ENCODE measurements around the gene FUNDC2. TPM values are rescaled to one million over a fixed set of nuclear protein-coding genes. Genes with fewer than 3 reads are reported as not detected.
A peak's percentile ranks its signal among the peaks of the same experiment; 100 is the strongest.

The FUNDC2 gene
- total RNA-seq, 8 experiments from 2014 or later: 50.0 to 85.2 (median 69.6) TPM

DNA sequence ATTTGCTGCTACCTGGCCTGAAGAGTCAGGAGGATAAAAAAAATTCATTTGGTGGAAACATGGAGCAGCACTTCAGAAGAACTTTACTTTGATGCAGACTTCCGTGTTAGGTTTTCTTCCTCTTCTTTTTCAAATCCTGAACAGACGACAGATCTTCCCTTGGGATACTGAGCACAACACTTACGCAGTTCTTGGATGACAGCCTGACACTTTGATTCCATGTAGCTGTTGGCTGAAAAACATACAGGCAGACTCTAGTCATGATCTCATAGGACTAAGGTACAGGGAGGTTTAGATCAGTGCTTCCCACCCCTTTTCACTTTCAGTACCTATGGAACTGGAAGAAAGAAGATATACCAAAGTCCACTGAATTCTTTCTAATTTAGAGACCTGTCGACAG is 35.1 kb downstream of the FUNDC2 start:
- no peak for ATAC-seq (replicated peaks in 6 of 8)

DNA sequence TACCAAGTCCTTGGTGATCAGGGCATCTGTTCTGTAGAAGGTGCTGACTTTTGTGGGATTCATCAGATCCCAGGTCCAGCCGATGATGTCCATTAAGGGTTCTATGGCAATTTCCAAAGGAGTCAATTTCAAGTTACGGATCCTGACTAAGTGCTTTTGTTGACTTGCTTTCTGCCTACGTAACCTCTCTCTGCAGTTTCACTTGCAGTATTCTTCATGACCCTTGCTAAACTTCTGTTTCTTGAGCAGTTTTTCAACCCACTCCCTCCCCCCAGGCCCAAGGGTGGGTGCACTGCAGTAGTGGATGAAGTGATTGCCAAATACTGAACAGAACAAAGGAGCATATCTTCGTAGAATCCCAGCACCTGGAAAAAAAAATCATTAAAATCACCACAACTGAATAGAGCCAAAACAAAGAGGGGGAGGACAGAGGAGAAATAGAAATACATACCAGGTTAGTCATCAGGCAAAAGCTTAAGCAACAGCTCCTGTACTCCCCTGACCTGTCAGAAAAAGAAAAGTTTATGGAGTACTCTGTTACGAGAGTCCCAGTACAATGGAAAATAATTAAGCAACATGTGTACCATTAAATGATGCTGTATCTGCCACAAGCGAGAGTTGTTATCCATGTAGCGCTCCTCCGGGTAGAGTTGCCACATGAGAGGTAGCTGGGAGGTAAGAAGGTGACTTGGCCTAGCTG is 38.5 kb downstream of the FUNDC2 start:
- in situ Hi-C loops (cut with MboI; ENCODE audit: low pct_unique_long_range_greater_than_20kb in 2 of 9, low sequenced_read_pairs in 9 of 9, unreplicated experiment in 9 of 9): no loop called here
- ATAC-seq (replicated peaks in 6 of 8): no peak
- WGBS, 10 experiments: 35 to 85% (median 60%) methylated on average over 3 to 6 of the region's 8 CpGs; no CpG with 5 or more reads in 6 of the 10 experiments

More for the DNA sequence above, 35.1 kb downstream of the FUNDC2 start:
- WGBS, 10 experiments: 53 to 100% (median 93%) methylated on average over 1 to 4 of the region's 4 CpGs; no CpG with 5 or more reads in 3 of the 10 experiments
- in situ Hi-C loops (cut with MboI; ENCODE audit: low pct_unique_long_range_greater_than_20kb in 2 of 9, low sequenced_read_pairs in 9 of 9, unreplicated experiment in 9 of 9): no loop called here
- no peak overlapping the region for H3K4me3 ChIP-seq
- no peak overlapping the region for H3K27ac ChIP-seq
- H3K4me1 ChIP-seq (replicated peaks in 1 of 2): no peaks in the 10 kb centered on the region

DNA sequence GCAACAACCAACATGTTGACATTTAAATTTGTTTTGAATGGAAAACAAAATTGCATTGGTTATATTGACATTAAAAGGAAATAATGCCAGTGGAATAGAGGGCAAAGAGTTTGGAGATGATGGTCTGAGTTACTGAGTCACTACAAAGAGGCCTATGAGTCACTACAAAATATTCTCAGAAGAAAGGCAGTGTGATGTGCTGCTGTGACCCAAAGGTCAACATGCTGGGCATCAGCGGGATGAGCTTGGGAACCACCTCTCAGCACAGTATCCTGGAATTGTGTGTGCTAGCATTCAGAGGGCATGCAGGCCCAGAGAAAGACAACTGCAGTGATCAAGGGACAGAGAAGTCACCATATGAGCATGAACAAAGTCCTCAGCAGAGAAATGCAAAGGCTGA is 41.5 kb downstream of the FUNDC2 start:
- Histone ChIP-seq H3K27ac (no peak overlapping the region), H3K4me1 (replicated peaks in 1 of 2) (peaks cover 0 to 5% of the 10 kb centered on the region in 2 donors), H3K4me3 (no peak overlapping the region)
- ATAC-seq (replicated peaks in 6 of 8): no peak
- in situ Hi-C loops (cut with MboI; ENCODE audit: low pct_unique_long_range_greater_than_20kb in 2 of 9, low sequenced_read_pairs in 9 of 9, unreplicated experiment in 9 of 9): no loop called here
- WGBS, 10 experiments: no CpG with 5 or more reads among the region's 1 CpG

More for the DNA sequence above, 38.5 kb downstream of the FUNDC2 start:
- H3K4me1 ChIP-seq (replicated peaks in 1 of 2): peaks cover 0 to 5% of the 10 kb centered on the region in 2 donors
- H3K4me3 ChIP-seq: no peak overlapping the region
- no peak overlapping the region for H3K27ac ChIP-seq

- in situ Hi-C loops (cut with MboI; ENCODE audit: low pct_unique_long_range_greater_than_20kb in 2 of 9, low sequenced_read_pairs in 9 of 9, unreplicated experiment in 9 of 9): no loop called here
These were observed 42.8 kb downstream of the FUNDC2 start for GRCh38 chrX:155069414-155069813.

GRCh38 chrX:155070038-155070437 is 43.4 kb downstream of the FUNDC2 start:
- Histone ChIP-seq H3K4me1 (replicated peaks in 1 of 2) (peaks cover 0 to 5% of the 10 kb centered on the region in 2 donors), H3K4me3 (peak overlapping the region; percentile 51 to 85 (median 67)), H3K27ac (no peak overlapping the region)
- in situ Hi-C loops (cut with MboI; ENCODE audit: low pct_unique_long_range_greater_than_20kb in 2 of 9, low sequenced_read_pairs in 9 of 9, unreplicated experiment in 9 of 9): no loop called here
- ATAC-seq (replicated peaks in 6 of 8): no peak
- WGBS, 10 experiments: 0 to 21% (median 0%) methylated on average over 2 to 10 of the region's 12 CpGs; no CpG with 5 or more reads in 4 of the 10 experiments

More at GRCh38 chrX:155069414-155069813, 42.8 kb downstream of the FUNDC2 start:
- 43 to 100% (median 57%) methylated on average over 1 of the region's 1 CpG; no CpG with 5 or more reads in 7 of the 10 experiments for WGBS, 10 experiments
- Histone ChIP-seq H3K4me1 (replicated peaks in 1 of 2) (peaks cover 0 to 5% of the 10 kb centered on the region in 2 donors), H3K4me3 (no peak overlapping the region), H3K27ac (no peak overlapping the region)
- no peak for ATAC-seq (replicated peaks in 6 of 8)

- Histone ChIP-seq H3K4me3 (peak overlapping the region; percentile 51 to 85 (median 67)), H3K4me1 (replicated peaks in 1 of 2) (peaks cover 0 to 5% of the 10 kb centered on the region in 2 donors), H3K27ac (peak overlapping the region in 1 of 2 donors; percentile 63)
- in situ Hi-C loops (cut with MboI; ENCODE audit: low pct_unique_long_range_greater_than_20kb in 2 of 9, low sequenced_read_pairs in 9 of 9, unreplicated experiment in 9 of 9): no loop called here
- peak; percentile 5 to 10 (median 7) for ATAC-seq (replicated peaks in 6 of 8)
- WGBS, 10 experiments: 0 to 40% methylated on average over 1 to 5 of the region's 16 CpGs; no CpG with 5 or more reads in 8 of the 10 experiments
These were observed 44.0 kb downstream of the FUNDC2 start for GRCh38 chrX:155070663-155070974.

- H3K27ac ChIP-seq: peak within 1 kb of the TSS; percentile 68 to 89
- in situ Hi-C loops (cut with MboI; ENCODE audit: low pct_unique_long_range_greater_than_20kb in 2 of 9, low sequenced_read_pairs in 9 of 9, unreplicated experiment in 9 of 9): no loop called here
- peaks cover 0 to 5% of the 10 kb centered on the region in 2 donors for H3K4me1 ChIP-seq (replicated peaks in 1 of 2)
- ATAC-seq (replicated peaks in 6 of 8): peak; percentile 86 to 97 (median 96)
- 5% methylated on average over 4 of the region's 81 CpGs; no CpG with 5 or more reads in 9 of the 10 experiments for WGBS, 10 experiments
- peak within 1 kb of the TSS; percentile 51 to 85 (median 67) for H3K4me3 ChIP-seq
These were observed 44.5 kb downstream of the FUNDC2 start, which contains the start of the genes BRCC3, CMC4 and MTCP1 for GRCh38 chrX:155070975-155071693. TSS of gene BRCC3 (plus strand) at chrX:155071508. CDS start at chrX:155071528, 20 bp downstream. TSS of gene CMC4 (minus strand) at chrX:155071136. CDS start at chrX:155064023, 7,113 bp downstream. TSS of gene MTCP1 (minus strand) at chrX:155071136. CDS start at chrX:155066010, 5,126 bp downstream.

- in situ Hi-C loops (cut with MboI; ENCODE audit: low pct_unique_long_range_greater_than_20kb in 2 of 9, low sequenced_read_pairs in 9 of 9, unreplicated experiment in 9 of 9): no loop called here
- peaks cover 0 to 5% of the 10 kb centered on the region in 2 donors for H3K4me1 ChIP-seq (replicated peaks in 1 of 2)
- ATAC-seq (replicated peaks in 6 of 8): peak in 2 of 8 experiments; percentile 5 to 9
- peak overlapping the region; percentile 68 to 89 for H3K27ac ChIP-seq
- 0 to 10% (median 0%) methylated on average over 1 to 7 of the region's 25 CpGs; no CpG with 5 or more reads in 5 of the 10 experiments for WGBS, 10 experiments
- peak overlapping the region; percentile 51 to 85 (median 67) for H3K4me3 ChIP-seq
These were observed 45.1 kb downstream of the FUNDC2 start for GRCh38 chrX:155071694-155072280.

- in situ Hi-C loops (cut with MboI; ENCODE audit: low pct_unique_long_range_greater_than_20kb in 2 of 9, low sequenced_read_pairs in 9 of 9, unreplicated experiment in 9 of 9): no loop called here
These were observed 59.7 kb downstream of the FUNDC2 start for GRCh38 chrX:155086202-155086840.

DNA sequence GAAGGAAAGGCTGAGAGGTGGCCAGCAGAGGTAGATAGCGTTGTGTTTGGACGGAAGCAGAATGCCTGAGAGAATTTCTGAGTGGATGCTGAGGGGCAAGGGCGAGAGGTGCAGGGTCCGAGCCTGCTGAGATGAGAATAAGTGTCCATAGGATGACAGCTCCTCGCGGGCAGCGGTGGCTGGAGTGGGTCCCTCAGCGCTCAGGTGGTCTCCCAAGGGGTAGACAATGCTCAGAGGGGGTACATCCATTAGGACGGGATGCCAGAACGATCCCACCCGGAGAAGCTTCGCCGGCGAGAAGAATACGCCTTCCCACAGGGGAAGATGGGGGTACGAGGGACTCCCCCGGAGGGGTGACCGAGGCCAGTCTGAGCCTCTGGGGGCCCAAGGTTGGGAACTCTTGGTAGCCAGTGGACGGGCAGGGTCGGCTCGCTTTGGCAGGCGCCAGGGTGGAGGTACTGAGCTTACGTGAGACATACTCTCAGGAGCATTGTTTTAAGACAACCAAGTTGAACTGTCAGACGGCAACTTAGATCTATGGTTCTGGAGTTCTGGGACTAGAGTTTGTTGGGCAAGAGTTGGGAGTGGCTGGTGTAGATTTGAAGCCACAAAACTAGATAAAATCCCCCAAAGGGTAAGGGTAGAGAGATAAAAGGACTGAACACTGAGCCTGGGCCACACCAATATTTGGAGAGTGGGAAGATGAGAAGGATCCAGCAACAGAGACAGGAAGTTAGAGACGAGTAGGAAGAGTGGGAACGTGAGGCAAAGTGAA is 60.5 kb downstream of the FUNDC2 start:
- 62 to 100% (median 95%) methylated on average over 1 to 11 of the region's 26 CpGs; no CpG with 5 or more reads in 5 of the 10 experiments for WGBS, 10 experiments
- no peak for ATAC-seq (replicated peaks in 6 of 8)
- in situ Hi-C loops (cut with MboI; ENCODE audit: low pct_unique_long_range_greater_than_20kb in 2 of 9, low sequenced_read_pairs in 9 of 9, unreplicated experiment in 9 of 9): no loop called here

More at GRCh38 chrX:155086202-155086840, 59.7 kb downstream of the FUNDC2 start:
- ATAC-seq (replicated peaks in 6 of 8): peak in 2 of 8 experiments; percentile 43 to 45
- Histone ChIP-seq H3K4me1 (replicated peaks in 1 of 2) (no peaks in the 10 kb centered on the region), H3K27ac (no peak overlapping the region), H3K4me3 (no peak overlapping the region)
- 64 to 100% methylated on average over 1 to 13 of the region's 24 CpGs; no CpG with 5 or more reads in 8 of the 10 experiments for WGBS, 10 experiments

DNA sequence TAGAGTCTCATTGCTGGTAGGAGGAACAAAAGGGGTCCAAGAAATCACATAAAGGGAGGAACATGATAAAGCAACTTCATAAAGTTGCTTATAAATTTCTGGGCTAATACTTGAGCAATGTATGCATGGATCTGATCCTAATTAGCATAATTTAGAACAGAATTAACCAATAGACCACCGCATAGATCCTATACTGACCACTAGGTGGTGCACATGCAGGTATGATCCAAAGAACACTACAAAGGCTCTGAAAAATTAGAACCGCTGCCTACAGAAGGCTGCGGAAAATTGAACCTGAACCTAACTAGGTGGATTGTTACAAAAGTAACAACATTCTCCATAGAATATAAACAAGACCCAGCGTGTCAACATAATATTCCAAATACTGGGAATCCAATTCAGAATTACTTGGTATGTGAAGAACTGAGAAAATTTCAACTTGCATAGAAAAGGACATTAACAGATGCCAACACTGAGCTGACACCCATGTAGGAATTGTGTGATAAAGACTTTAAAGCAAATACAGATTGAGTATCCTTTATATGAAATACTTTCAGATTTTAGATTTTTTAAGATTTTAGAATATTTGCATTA is 67.9 kb downstream of the FUNDC2 start:
- Histone ChIP-seq H3K27ac (no peak overlapping the region), H3K4me3 (no peak overlapping the region), H3K4me1 (replicated peaks in 1 of 2) (no peaks in the 10 kb centered on the region)
- in situ Hi-C loops (cut with MboI; ENCODE audit: low pct_unique_long_range_greater_than_20kb in 2 of 9, low sequenced_read_pairs in 9 of 9, unreplicated experiment in 9 of 9): no loop called here
- peak in 3 of 8 experiments; percentile 34 to 47 (median 41) for ATAC-seq (replicated peaks in 6 of 8)
- 0 to 100% (median 68%) methylated on average over 1 to 4 of the region's 4 CpGs; no CpG with 5 or more reads in 3 of the 10 experiments for WGBS, 10 experiments

More for the DNA sequence above, 60.5 kb downstream of the FUNDC2 start:
- no peak overlapping the region for H3K4me3 ChIP-seq
- no peak overlapping the region for H3K27ac ChIP-seq
- H3K4me1 ChIP-seq (replicated peaks in 1 of 2): no peaks in the 10 kb centered on the region
